AG09309 (cell line): ENCODE data around the gene TCEAL7.

ENCODE experiments used
- DNase-seq: peaks from one replicate; pipeline ENCODE4 v3.0.0-alpha.2; 2010; ENCODE audit warnings: low read depth
- H3K4me3 ChIP-seq: 2 replicates; pipeline ENCODE4 v1.5.1; 2011; ENCODE audit warnings: mild to moderate bottlenecking, low read depth, low read length, moderate library complexity; ENCODE audit not compliant: control insufficient read depth
- TF ChIP-seq, protein P1 (sequence below): IDR thresholded peaks from 2 replicates; pipeline ENCODE4 v1.5.1; 2011; ENCODE audit warnings: mild to moderate bottlenecking, low read depth, low read length, inconsistent platforms; ENCODE audit not compliant: insufficient read depth, control insufficient read depth; ENCODE audit errors: missing control alignments

Gene TCEAL7

DNA sequence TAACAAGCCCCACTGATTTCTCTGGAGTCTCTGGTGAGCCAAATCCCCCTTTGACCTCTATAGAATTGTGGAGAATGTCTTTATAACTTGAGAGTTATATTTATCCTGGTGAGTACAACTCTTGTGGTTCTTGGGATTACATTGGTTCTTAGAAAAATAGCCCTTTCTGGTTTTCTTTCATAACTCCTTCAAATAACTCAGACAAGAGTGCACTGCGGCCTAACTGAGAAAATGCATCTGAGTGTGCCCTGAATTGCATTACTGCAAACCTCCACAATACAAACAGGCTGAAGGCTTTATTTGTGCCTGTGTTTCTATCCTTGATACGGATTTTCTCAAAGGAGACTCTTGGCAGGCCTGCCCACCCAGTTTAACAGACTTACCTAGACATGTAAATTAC is 49.0 kb downstream of the TCEAL7 start:
- TF ChIP-seq, protein P1, sequence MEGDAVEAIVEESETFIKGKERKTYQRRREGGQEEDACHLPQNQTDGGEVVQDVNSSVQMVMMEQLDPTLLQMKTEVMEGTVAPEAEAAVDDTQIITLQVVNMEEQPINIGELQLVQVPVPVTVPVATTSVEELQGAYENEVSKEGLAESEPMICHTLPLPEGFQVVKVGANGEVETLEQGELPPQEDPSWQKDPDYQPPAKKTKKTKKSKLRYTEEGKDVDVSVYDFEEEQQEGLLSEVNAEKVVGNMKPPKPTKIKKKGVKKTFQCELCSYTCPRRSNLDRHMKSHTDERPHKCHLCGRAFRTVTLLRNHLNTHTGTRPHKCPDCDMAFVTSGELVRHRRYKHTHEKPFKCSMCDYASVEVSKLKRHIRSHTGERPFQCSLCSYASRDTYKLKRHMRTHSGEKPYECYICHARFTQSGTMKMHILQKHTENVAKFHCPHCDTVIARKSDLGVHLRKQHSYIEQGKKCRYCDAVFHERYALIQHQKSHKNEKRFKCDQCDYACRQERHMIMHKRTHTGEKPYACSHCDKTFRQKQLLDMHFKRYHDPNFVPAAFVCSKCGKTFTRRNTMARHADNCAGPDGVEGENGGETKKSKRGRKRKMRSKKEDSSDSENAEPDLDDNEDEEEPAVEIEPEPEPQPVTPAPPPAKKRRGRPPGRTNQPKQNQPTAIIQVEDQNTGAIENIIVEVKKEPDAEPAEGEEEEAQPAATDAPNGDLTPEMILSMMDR, result no peak
- H3K4me3 ChIP-seq, result no peak overlapping the region
- DNase-seq, result no peak
